GM20000 (cell line): Measurements from ENCODE around the gene GCSAM.

Source experiments
- DNase-seq: peaks from one replicate; pipeline ENCODE4 v3.0.0; 2012; ENCODE audit warnings: low spot score
- CTCF ChIP-seq: IDR thresholded peaks from 2 replicates; pipeline ENCODE4 v1.5.1; 2012; ENCODE audit warnings: mild to moderate bottlenecking, control low read depth; ENCODE audit errors: extremely low read depth, missing control alignments

The GCSAM gene

GRCh38 chr3:112115806-112116383 is 17.2 kb downstream of the GCSAM start:
- no peak for TF ChIP-seq CTCF
- DNase-seq: no peak

- DNase-seq: no peak
Observed at GRCh38 chr3:112115161-112115739, 17.8 kb downstream of the GCSAM start.

GRCh38 chr3:112114576-112115160 is 18.4 kb downstream of the GCSAM start:
- DNase-seq: no peak
- no peak for TF ChIP-seq CTCF

More at GRCh38 chr3:112115161-112115739, 17.8 kb downstream of the GCSAM start:
- no peak for TF ChIP-seq CTCF

GRCh38 chr3:112111785-112112402 is 21.2 kb downstream of the GCSAM start:
- DNase-seq: peak; percentile 75
- TF ChIP-seq CTCF: peak; percentile 63

- no peak for DNase-seq
Observed at GRCh38 chr3:112109322-112109721, 23.7 kb downstream of the GCSAM start.

GRCh38 chr3:112104774-112105173 is 28.3 kb downstream of the GCSAM start:
- TF ChIP-seq CTCF: no peak
- no peak for DNase-seq

More at GRCh38 chr3:112109322-112109721, 23.7 kb downstream of the GCSAM start:
- TF ChIP-seq CTCF: no peak

GRCh38 chr3:112101916-112102315 is 31.1 kb downstream of the GCSAM start:
- TF ChIP-seq CTCF: no peak
- no peak for DNase-seq
